ENCODE results near the gene SCAI. TPM values are rescaled to one million over a fixed set of nuclear protein-coding genes. Genes with fewer than 3 reads are reported as not detected.
"Not testable (repeated sequence)": the region's sequence is repeated elsewhere in the genome, so short reads cannot be mapped to it uniquely, and the experiment has no call there.

The SCAI gene
- total and polyA plus RNA-seq, 2 donors (not counting 1 experiment from before 2014, with no cell fraction given), result 5.4 to 9.7 TPM

DNA sequence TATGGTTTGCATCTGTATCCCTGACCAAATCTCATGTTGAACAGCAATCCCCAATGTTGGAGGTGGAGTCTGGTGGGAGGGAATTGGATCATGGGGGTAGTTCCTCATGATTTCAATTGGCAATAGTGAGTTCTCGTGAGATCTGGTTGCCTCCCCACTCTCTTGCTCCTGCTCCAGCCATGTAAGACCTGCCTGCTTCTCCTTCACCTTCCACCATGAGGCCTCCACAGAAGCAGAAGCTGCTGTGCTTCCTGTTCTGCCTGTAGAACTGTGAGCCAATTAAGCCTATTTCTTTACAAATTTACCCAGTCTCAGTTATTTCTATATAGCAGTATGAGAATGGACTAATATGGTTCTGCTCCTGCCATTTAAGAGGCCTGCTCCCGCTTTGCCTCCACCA, 32.9 kb downstream of the SCAI start:
- Histone ChIP-seq H3K79me2 (ENCODE audit: control insufficient read depth, insufficient read depth, low read length) (no peaks in the 10 kb centered on the region), H3K9me3 (ENCODE audit: control insufficient read depth, insufficient read depth, low read depth, low read length) (no peaks in the 10 kb centered on the region), H3K4me2 (ENCODE audit: extremely low read depth, insufficient read depth, low read length) (no peak overlapping the region), H3K4me1 (ENCODE audit: control insufficient read depth, extremely low read depth, insufficient read depth, low read length) (no peaks in the 10 kb centered on the region), H3K27ac (ENCODE audit: insufficient read depth, low read length) (no peak overlapping the region), H3K27me3 (ENCODE audit: control insufficient read depth, insufficient read depth, low read length) (no peaks in the 10 kb centered on the region), H2AFZ (ENCODE audit: low read length) (no peak overlapping the region), H4K20me1 (ENCODE audit: control insufficient read depth, extremely low read depth, insufficient read depth, low read length) (no peaks in the 10 kb centered on the region), H3K36me3 (ENCODE audit: control insufficient read depth, insufficient read depth, low read length) (no peaks in the 10 kb centered on the region), H3K9ac (ENCODE audit: insufficient read depth, low read length) (no peak overlapping the region), H3K4me3 (replicated peaks in 1 of 4; ENCODE audit: control extremely low read depth in 1 of 4, insufficient read depth in 1 of 4, low read depth in 3 of 4, low read length in 4 of 4) (no peak overlapping the region)
- DNase-seq (ENCODE audit: low read depth in 2 of 2), result no peak
- TF ChIP-seq, protein P1, sequence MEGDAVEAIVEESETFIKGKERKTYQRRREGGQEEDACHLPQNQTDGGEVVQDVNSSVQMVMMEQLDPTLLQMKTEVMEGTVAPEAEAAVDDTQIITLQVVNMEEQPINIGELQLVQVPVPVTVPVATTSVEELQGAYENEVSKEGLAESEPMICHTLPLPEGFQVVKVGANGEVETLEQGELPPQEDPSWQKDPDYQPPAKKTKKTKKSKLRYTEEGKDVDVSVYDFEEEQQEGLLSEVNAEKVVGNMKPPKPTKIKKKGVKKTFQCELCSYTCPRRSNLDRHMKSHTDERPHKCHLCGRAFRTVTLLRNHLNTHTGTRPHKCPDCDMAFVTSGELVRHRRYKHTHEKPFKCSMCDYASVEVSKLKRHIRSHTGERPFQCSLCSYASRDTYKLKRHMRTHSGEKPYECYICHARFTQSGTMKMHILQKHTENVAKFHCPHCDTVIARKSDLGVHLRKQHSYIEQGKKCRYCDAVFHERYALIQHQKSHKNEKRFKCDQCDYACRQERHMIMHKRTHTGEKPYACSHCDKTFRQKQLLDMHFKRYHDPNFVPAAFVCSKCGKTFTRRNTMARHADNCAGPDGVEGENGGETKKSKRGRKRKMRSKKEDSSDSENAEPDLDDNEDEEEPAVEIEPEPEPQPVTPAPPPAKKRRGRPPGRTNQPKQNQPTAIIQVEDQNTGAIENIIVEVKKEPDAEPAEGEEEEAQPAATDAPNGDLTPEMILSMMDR (conservative IDR thresholded peaks at IDR 0.05 in 1 of 2, IDR thresholded peaks at IDR 0.05 in 1 of 2; ENCODE audit: low read depth in 1 of 2, low read length in 2 of 2), result no peak
- no peak for TF ChIP-seq EZH2 (IDR thresholded peaks at IDR 0.05; ENCODE audit: low read length, missing control alignments)

DNA sequence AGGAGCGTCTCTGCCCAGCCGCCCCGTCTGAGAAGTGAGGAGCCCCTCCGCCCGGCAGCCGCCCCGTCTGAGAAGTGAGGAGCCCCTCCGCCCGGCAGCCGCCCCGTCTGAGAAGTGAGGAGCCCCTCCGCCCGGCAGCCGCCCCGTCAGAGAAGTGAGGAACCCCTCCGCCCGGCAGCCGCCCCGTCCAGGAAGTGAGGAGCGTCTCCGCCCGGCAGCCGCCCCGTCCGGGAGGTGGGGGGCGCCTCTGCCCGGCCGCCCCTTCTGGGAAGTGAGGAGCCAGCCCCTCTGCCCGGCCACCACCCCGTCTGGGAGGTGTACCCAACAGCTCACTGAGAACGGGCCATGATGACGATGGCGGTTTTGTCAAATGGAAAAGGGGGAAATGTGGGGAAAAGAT, 34.8 kb downstream of the SCAI start:
- not testable (repeated sequence) for H4K20me1 ChIP-seq (ENCODE audit: control insufficient read depth, extremely low read depth, insufficient read depth, low read length); H2AFZ ChIP-seq (ENCODE audit: low read length); H3K79me2 ChIP-seq (ENCODE audit: control insufficient read depth, insufficient read depth, low read length); DNase-seq (ENCODE audit: low read depth in 2 of 2); H3K4me2 ChIP-seq (ENCODE audit: extremely low read depth, insufficient read depth, low read length); H3K4me1 ChIP-seq (ENCODE audit: control insufficient read depth, extremely low read depth, insufficient read depth, low read length); H3K27ac ChIP-seq (ENCODE audit: insufficient read depth, low read length); H3K4me3 ChIP-seq (replicated peaks in 1 of 4; ENCODE audit: control extremely low read depth in 1 of 4, insufficient read depth in 1 of 4, low read depth in 3 of 4, low read length in 4 of 4); H3K36me3 ChIP-seq (ENCODE audit: control insufficient read depth, insufficient read depth, low read length); H3K27me3 ChIP-seq (ENCODE audit: control insufficient read depth, insufficient read depth, low read length); H3K9ac ChIP-seq (ENCODE audit: insufficient read depth, low read length); H3K9me3 ChIP-seq (ENCODE audit: control insufficient read depth, insufficient read depth, low read depth, low read length)

DNA sequence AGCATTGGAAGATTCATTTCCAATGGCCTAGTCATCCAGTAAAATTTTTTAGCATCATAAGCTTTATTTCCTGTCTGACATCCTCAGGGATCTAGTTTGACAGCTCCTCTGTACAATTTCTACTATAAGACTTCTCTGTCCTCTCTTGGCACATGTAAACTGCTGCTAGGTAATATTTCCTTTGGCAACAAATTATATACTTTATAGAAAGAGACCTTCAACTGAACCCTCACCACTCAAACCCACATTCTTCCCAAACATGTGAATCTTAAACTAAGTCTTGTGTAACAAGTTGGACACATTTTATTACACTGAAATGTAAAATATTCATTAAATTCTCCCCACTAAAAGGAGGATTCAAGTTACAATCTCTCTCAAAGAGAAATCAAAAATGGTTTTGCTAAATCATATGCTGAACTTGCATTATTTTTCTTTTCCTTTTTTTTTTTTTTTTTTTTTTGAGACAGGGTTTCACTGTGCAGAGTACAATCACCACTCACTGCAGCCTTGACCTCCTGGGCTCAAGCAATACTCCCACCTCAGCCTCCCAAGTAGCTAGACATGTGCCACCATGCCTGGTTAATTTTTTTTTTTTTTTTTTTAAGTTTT, 36.9 kb downstream of the SCAI start:
- H4K20me1 ChIP-seq (ENCODE audit: control insufficient read depth, extremely low read depth, insufficient read depth, low read length), result no peaks in the 10 kb centered on the region
- no peaks in the 10 kb centered on the region for H3K27me3 ChIP-seq (ENCODE audit: control insufficient read depth, insufficient read depth, low read length)
- DNase-seq (ENCODE audit: low read depth in 2 of 2), result peak; percentile 68 to 73
- no peak for TF ChIP-seq EZH2 (IDR thresholded peaks at IDR 0.05; ENCODE audit: low read length, missing control alignments)
- TF ChIP-seq, protein P1 (conservative IDR thresholded peaks at IDR 0.05 in 1 of 2, IDR thresholded peaks at IDR 0.05 in 1 of 2; ENCODE audit: low read depth in 1 of 2, low read length in 2 of 2), result no peak
- H3K4me3 ChIP-seq (replicated peaks in 1 of 4; ENCODE audit: control extremely low read depth in 1 of 4, insufficient read depth in 1 of 4, low read depth in 3 of 4, low read length in 4 of 4), result no peak overlapping the region
- H3K4me2 ChIP-seq (ENCODE audit: extremely low read depth, insufficient read depth, low read length), result no peak overlapping the region
- H3K79me2 ChIP-seq (ENCODE audit: control insufficient read depth, insufficient read depth, low read length), result no peaks in the 10 kb centered on the region
- no peaks in the 10 kb centered on the region for H3K9me3 ChIP-seq (ENCODE audit: control insufficient read depth, insufficient read depth, low read depth, low read length)
- no peak overlapping the region for H3K27ac ChIP-seq (ENCODE audit: insufficient read depth, low read length)
- no peak overlapping the region for H3K9ac ChIP-seq (ENCODE audit: insufficient read depth, low read length)
- no peaks in the 10 kb centered on the region for H3K4me1 ChIP-seq (ENCODE audit: control insufficient read depth, extremely low read depth, insufficient read depth, low read length)
- no peaks in the 10 kb centered on the region for H3K36me3 ChIP-seq (ENCODE audit: control insufficient read depth, insufficient read depth, low read length)
- no peak overlapping the region for H2AFZ ChIP-seq (ENCODE audit: low read length)
